ENCODE results near the gene IMPDH2.

The IMPDH2 gene

DNA sequence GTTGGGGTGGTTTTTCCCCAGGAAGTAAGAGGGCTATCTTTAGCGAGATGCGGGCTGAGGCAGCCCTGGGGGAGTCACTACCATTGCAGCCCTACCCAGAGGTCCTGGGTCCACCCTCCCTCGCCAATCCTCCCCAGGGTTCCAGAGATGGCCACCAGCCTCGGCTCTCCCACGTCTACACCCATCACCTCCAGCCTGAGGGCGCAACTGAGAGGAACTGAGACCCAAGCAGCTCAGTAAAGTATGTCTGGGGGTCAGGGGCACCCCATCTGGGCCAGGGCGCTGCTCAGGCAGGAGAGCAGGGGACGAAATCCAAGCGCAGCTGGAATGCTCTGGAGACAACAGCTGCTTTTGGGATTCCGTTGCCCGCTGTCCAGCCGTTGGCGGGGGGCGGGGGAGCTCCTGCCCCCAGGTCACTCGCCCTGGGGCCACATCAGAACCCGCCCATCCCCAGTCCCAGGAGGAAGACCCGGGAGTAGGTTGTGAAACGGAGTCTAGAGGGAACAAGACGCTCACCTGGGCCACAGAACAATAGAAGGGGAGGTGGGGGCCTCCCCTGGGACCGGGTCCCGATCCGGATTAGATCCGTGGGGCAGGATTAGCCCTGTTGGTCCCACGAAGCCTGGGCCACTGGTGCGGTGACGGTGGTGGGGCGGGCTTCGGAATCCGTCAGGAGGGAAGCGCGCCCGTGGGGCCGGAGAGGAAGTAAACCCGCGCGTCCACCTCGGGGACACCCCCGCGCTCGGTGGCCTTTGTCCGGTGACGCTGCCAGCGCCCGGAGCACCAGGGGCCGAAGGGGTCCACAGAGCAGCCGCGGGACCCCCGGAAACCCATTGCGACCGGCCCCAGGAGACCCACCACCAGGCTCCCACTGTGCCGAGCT is 8.6 kb downstream of the IMPDH2 start:
- peak; percentile 90 for DNase-seq (ENCODE audit: low read depth)
- TF ChIP-seq MYC (IDR thresholded peaks at IDR 0.05; ENCODE audit: low read depth, low read length) (no peak), POLR2A (IDR thresholded peaks at IDR 0.05; ENCODE audit: extremely low read depth, insufficient read length) (no peak)
- TF ChIP-seq, protein P1, sequence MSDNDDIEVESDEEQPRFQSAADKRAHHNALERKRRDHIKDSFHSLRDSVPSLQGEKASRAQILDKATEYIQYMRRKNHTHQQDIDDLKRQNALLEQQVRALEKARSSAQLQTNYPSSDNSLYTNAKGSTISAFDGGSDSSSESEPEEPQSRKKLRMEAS (IDR thresholded peaks at IDR 0.05; ENCODE audit: low read depth, low read length) = no peak
- TF ChIP-seq, protein P2, sequence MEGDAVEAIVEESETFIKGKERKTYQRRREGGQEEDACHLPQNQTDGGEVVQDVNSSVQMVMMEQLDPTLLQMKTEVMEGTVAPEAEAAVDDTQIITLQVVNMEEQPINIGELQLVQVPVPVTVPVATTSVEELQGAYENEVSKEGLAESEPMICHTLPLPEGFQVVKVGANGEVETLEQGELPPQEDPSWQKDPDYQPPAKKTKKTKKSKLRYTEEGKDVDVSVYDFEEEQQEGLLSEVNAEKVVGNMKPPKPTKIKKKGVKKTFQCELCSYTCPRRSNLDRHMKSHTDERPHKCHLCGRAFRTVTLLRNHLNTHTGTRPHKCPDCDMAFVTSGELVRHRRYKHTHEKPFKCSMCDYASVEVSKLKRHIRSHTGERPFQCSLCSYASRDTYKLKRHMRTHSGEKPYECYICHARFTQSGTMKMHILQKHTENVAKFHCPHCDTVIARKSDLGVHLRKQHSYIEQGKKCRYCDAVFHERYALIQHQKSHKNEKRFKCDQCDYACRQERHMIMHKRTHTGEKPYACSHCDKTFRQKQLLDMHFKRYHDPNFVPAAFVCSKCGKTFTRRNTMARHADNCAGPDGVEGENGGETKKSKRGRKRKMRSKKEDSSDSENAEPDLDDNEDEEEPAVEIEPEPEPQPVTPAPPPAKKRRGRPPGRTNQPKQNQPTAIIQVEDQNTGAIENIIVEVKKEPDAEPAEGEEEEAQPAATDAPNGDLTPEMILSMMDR (IDR thresholded peaks at IDR 0.05; ENCODE audit: low read depth, low read length) = no peak
- peak overlapping the region; percentile 97 for H3K4me3 ChIP-seq (ENCODE audit: low read depth, low read length)

DNA sequence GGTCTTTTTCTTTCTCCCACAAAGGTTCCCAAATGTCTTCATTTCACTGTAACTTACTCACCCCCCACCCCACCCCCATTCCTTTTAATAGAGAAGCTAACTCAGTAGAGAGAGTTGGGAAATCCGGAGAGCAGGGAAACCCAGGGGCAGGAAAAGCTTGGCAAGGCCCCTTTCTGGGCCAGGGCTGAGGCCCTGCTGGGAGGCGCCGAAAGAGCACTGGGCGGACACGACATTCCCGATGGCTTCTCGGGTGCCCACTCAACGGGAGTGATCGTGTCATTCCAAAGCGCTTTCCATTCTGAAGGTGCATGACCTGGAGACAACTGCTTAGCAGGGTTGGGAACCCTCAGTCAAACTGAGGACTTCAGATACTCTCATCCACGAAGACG is 9.3 kb downstream of the IMPDH2 start:
- DNase-seq (ENCODE audit: low read depth) = peak; percentile 73
- H3K4me3 ChIP-seq (ENCODE audit: low read depth, low read length) = peak overlapping the region; percentile 97
- TF ChIP-seq MYC (IDR thresholded peaks at IDR 0.05; ENCODE audit: low read depth, low read length) (no peak), POLR2A (IDR thresholded peaks at IDR 0.05; ENCODE audit: extremely low read depth, insufficient read length) (no peak)
- TF ChIP-seq, protein P2 (IDR thresholded peaks at IDR 0.05; ENCODE audit: low read depth, low read length) = no peak
- TF ChIP-seq, protein P1 (IDR thresholded peaks at IDR 0.05; ENCODE audit: low read depth, low read length) = no peak

DNA sequence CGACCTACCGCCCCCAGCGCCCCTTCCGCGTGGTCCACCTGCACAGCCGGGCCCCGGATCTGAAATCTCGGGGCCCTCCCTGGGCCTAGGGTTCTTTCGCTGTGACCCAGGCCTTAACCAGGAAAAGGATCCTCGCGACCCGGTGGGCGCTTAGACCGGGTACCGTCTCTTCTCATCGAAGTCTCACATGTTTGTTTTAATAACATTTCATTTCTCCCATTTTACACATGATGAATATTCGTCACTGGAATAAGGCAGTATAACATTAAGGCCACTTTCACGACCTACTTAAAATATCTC is 10.5 kb downstream of the IMPDH2 start:
- no peak for DNase-seq (ENCODE audit: low read depth)
- TF ChIP-seq, protein P2 (IDR thresholded peaks at IDR 0.05; ENCODE audit: low read depth, low read length) = no peak
- no peak for TF ChIP-seq POLR2A (IDR thresholded peaks at IDR 0.05; ENCODE audit: extremely low read depth, insufficient read length)
- H3K4me3 ChIP-seq (ENCODE audit: low read depth, low read length) = peak overlapping the region; percentile 97

DNA sequence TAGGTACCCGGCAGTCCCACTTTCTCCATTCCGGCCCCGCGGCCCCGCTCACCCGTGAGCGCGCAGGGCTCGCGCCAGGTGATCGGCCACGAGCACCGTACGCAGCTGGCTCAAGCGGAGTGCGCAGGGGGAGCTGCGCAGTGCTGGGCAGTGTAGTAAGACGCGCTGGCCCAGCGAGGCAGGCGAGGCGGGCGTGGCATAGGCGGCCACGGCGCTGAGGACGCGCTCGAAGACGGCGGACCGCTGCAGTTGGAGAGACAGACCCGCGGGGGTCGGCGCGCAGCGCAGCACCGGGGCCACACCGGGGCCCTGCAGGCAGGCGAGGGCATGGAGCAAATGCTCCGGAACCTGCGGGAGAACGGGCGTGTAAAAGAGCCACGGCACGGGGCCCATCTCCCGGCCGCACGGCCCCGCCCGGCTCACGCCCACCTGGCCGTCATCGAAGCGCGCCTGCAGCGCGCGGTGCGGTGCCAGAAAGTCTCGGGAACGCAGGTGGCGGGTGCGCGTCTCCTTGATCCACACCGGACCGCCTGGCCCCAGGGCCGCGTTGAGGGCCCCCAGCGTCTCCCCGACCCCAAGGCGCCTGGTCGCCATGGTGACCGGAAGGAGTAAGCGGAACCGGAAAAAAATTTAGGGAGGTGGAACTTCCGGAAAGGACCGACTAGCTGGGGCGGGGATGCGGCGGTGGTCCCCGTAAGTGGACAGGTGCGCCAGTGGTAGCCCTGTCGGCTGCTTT is 11.1 kb downstream of the IMPDH2 start, which contains the start of gene DALRD3:
Gene DALRD3 (minus strand): TSS at position 610 of the 736 bp plus-strand sequence. CDS start 16 bp downstream, at position 594.
- peak; percentile 84 for DNase-seq (ENCODE audit: low read depth)
- TF ChIP-seq POLR2A (IDR thresholded peaks at IDR 0.05; ENCODE audit: extremely low read depth, insufficient read length) (peak; percentile 46), MYC (IDR thresholded peaks at IDR 0.05; ENCODE audit: low read depth, low read length) (peak; percentile 39; the same call in 1 of the 2 replicates)
- TF ChIP-seq, protein P2 (IDR thresholded peaks at IDR 0.05; ENCODE audit: low read depth, low read length) = no peak
- TF ChIP-seq, protein P1 (IDR thresholded peaks at IDR 0.05; ENCODE audit: low read depth, low read length) = no peak
- peak within 1 kb of the TSS; percentile 97 for H3K4me3 ChIP-seq (ENCODE audit: low read depth, low read length)

DNA sequence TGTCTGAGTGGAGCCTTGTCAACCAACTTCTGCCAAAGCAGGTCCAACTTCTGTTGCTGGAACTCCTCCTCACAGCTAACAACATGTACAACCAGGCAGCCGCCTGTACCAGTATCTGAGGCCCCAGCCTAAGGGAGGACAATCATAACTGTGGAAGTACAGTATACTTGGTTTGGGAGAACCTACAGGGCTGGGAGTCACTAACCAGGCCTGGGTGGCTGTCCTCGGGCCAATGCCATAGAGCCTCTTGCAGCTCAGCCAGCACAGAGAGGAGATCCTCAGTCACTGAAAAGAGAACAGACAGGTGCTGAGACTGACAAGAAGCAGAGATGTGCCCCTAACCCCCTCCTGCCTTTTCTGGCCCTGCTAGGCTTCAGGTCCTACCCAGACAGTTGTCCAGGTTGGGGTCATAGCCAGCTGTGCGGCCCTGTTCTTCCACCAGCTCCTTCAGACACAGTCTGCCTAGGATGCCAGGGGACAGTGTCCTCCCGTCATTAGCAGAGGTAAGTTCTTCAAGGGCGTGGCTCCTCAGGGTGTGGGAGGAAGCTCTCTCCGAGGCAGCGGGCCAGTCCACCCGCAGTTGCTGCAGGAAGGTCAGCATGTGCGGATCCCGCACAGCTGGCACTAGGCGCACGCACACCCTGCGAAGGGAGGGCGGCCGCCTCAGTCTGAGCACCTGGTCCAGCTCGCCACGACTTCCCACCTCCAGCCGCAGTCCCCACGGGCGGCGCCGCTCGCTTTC is 11.8 kb downstream of the IMPDH2 start:
- peak; percentile 57 for DNase-seq (ENCODE audit: low read depth)

More for the DNA sequence above, 11.8 kb downstream of the IMPDH2 start:
- peak overlapping the region; percentile 97 for H3K4me3 ChIP-seq (ENCODE audit: low read depth, low read length)
- TF ChIP-seq MYC (IDR thresholded peaks at IDR 0.05; ENCODE audit: low read depth, low read length) = no peak
- TF ChIP-seq, protein P2 (IDR thresholded peaks at IDR 0.05; ENCODE audit: low read depth, low read length) = no peak
- TF ChIP-seq, protein P1 (IDR thresholded peaks at IDR 0.05; ENCODE audit: low read depth, low read length) = no peak
- TF ChIP-seq POLR2A (IDR thresholded peaks at IDR 0.05; ENCODE audit: extremely low read depth, insufficient read length) = no peak

Measured in NB4 (cell line).